Neural cell (in vitro differentiated cells): ENCODE results near the gene CD72. TPM values are rescaled to one million over a fixed set of nuclear protein-coding genes. Genes with fewer than 3 reads are reported as not detected.
A peak's percentile ranks its signal among the peaks of the same experiment; 100 is the strongest.

Experiments
- H2AFZ ChIP-seq: fragments of 200-600, 300-800 bp; sonication (generic), shearing (Covaris generic); 2 replicates; pipeline ENCODE4 v1.6.0; 2014; ENCODE audit warnings: low read depth, mild to moderate bottlenecking, antibody characterized with exemption, low read length, moderate library complexity
- H3F3A ChIP-seq: fragments of 200-600 bp; shearing (Covaris generic); 2 replicates; pipeline ENCODE4 v1.6.1; 2016; ENCODE audit warnings: mild to moderate bottlenecking, moderate library complexity, mixed read lengths, antibody characterized with exemption, low read length; ENCODE audit not compliant: insufficient read depth, poor library complexity, severe bottlenecking
- H3K27ac ChIP-seq: fragments of 200-600, 300-800 bp; sonication (generic), shearing (Covaris generic); 2 replicates; pipeline ENCODE4 v1.5.1; 2014; ENCODE audit warnings: mild to moderate bottlenecking, low read length, moderate library complexity
- H3K27me3 ChIP-seq: fragments of 300-800, 200-600 bp; sonication (generic), shearing (Covaris generic); 2 replicates; pipeline ENCODE4 v1.6.0; 2014; ENCODE audit warnings: mild to moderate bottlenecking, low read depth, low read length, moderate library complexity; ENCODE audit not compliant: insufficient read depth
- H3K36me3 ChIP-seq: fragments of 300-800, 200-600 bp; sonication (generic), shearing (Covaris generic); 2 replicates; pipeline ENCODE4 v1.5.1; 2014; ENCODE audit warnings: mild to moderate bottlenecking, antibody characterized with exemption, low read length, moderate library complexity; ENCODE audit not compliant: insufficient read depth
- H3K4me2 ChIP-seq: fragments of 300-800, 200-600 bp; sonication (generic), shearing (Covaris generic); 2 replicates; pipeline ENCODE4 v1.6.0; 2014; ENCODE audit warnings: mild to moderate bottlenecking, low read length
- H3K4me3 ChIP-seq: fragments of 300-800, 200-600 bp; sonication (generic), shearing (Covaris generic); 2 replicates; pipeline ENCODE4 v1.5.1; 2014; ENCODE audit warnings: mild to moderate bottlenecking, low read length, moderate library complexity
- H3K79me2 ChIP-seq: fragments of 200-600 bp; shearing (Covaris generic); replicated peaks from 2 replicates; pipeline ENCODE4 v1.6.0; 2014; ENCODE audit warnings: mild to moderate bottlenecking, low read length, moderate library complexity; ENCODE audit not compliant: insufficient read depth
- H3K9ac ChIP-seq: fragments of 300-800, 200-600 bp; sonication (generic), shearing (Covaris generic); 2 replicates; pipeline ENCODE4 v1.6.1; 2016; ENCODE audit warnings: mild to moderate bottlenecking, low read length, mixed read lengths
- H3K9me2 ChIP-seq: fragments of 200-600 bp; shearing (Covaris generic); 2 replicates; pipeline ENCODE4 v1.6.1; 2016; ENCODE audit warnings: mild to moderate bottlenecking, low read length, mixed read lengths; ENCODE audit not compliant: insufficient read depth
- H3K9me3 ChIP-seq: fragments of 200-600, 300-800 bp; sonication (generic), shearing (Covaris generic); 2 replicates; pipeline ENCODE4 v1.6.1; 2016; ENCODE audit warnings: mild to moderate bottlenecking, mixed run types, low read length, moderate library complexity, mixed read lengths
- H4K20me1 ChIP-seq: fragments of 200-600 bp; shearing (Covaris generic); 2 replicates; pipeline ENCODE4 v1.6.1; 2016; ENCODE audit warnings: mild to moderate bottlenecking, mixed run types; ENCODE audit not compliant: insufficient read depth
- CTCF ChIP-seq: fragments of 450-650 bp; IDR thresholded peaks from 2 replicates; pipeline ENCODE4 v1.5.1; 2014; ENCODE audit warnings: antibody characterized with exemption, mild to moderate bottlenecking, moderate library complexity; ENCODE audit not compliant: poor library complexity, severe bottlenecking
- MXI1 ChIP-seq: fragments of 450-650 bp; conservative IDR thresholded peaks from 2 replicates; pipeline ENCODE4 v1.6.1; 2014; ENCODE audit warnings: antibody characterized with exemption, mild to moderate bottlenecking; ENCODE audit not compliant: poor library complexity, severe bottlenecking
- POLR2AphosphoS5 ChIP-seq: IDR thresholded peaks from 2 replicates; pipeline ENCODE4 v1.6.1; 2012
- RAD21 ChIP-seq: fragments of 450-650 bp; conservative IDR thresholded peaks from 2 replicates; pipeline ENCODE4 v1.6.1; 2014; ENCODE audit warnings: antibody characterized with exemption, mild to moderate bottlenecking, moderate library complexity
- REST ChIP-seq: IDR thresholded peaks from 2 replicates; pipeline ENCODE4 v1.6.1; 2012; ENCODE audit warnings: borderline replicate concordance
- SMC3 ChIP-seq: fragments of 450-650 bp; conservative IDR thresholded peaks from 2 replicates; pipeline ENCODE4 v1.6.1; 2014; ENCODE audit warnings: antibody characterized with exemption, mild to moderate bottlenecking, moderate library complexity; ENCODE audit not compliant: poor library complexity
- TAF1 ChIP-seq: IDR thresholded peaks from 2 replicates; pipeline ENCODE4 v1.6.1; 2012; ENCODE audit warnings: low read depth
- polyA plus RNA-seq: library from polyadenylated mRNA; depleted of rRNA; stranded (reverse); fragments of >200 nt; gene quantifications from 2 replicates; pipeline ENCODE4 v1.2.3, GENCODE V29; 2014

Gene CD72
- polyA plus RNA-seq, 1 donor from 2014 or later = not detected

- Histone ChIP-seq H4K20me1 (no peaks in the 10 kb centered on the region), H3K4me2 (no peak overlapping the region), H3K9ac (no peak overlapping the region), H3F3A (no peaks in the 10 kb centered on the region), H3K9me2 (no peaks in the 10 kb centered on the region), H3K27me3 (no peaks in the 10 kb centered on the region), H3K36me3 (no peaks in the 10 kb centered on the region), H3K27ac (no peak overlapping the region), H3K4me3 (no peak overlapping the region), H3K9me3 (no peaks in the 10 kb centered on the region), H3K79me2 (no peaks in the 10 kb centered on the region), H2AFZ (no peak overlapping the region)
- TF ChIP-seq TAF1 (no peak), REST (no peak), RAD21 (no peak), SMC3 (no peak), MXI1 (no peak), POLR2AphosphoS5 (no peak), CTCF (no peak)
Measured at GRCh38 chr9:35562895-35563780, 55.1 kb downstream of the CD72 start.

- no peak overlapping the region for H3K4me3 ChIP-seq
- no peaks in the 10 kb centered on the region for H4K20me1 ChIP-seq
- H3K27me3 ChIP-seq = no peaks in the 10 kb centered on the region
- no peaks in the 10 kb centered on the region for H3K9me3 ChIP-seq
- no peaks in the 10 kb centered on the region for H3F3A ChIP-seq
- no peaks in the 10 kb centered on the region for H3K36me3 ChIP-seq
- no peak overlapping the region for H2AFZ ChIP-seq
- H3K27ac ChIP-seq = no peak overlapping the region
- no peak overlapping the region for H3K4me2 ChIP-seq
- no peaks in the 10 kb centered on the region for H3K79me2 ChIP-seq
- H3K9me2 ChIP-seq = no peaks in the 10 kb centered on the region
- no peak overlapping the region for H3K9ac ChIP-seq
- no peak for TF ChIP-seq CTCF
- peak; percentile 43 for TF ChIP-seq POLR2AphosphoS5
Measured at GRCh38 chr9:35561468-35562261, 56.5 kb downstream of the CD72 start.
